ENCODE data around the gene C6orf52.

- TF ChIP-seq CTCF (IDR thresholded peaks at IDR 0.05) (no peak), POLR2A (IDR thresholded peaks at IDR 0.05) (no peak)
Measured at GRCh38 chr6:10695086-10695657, 756 bp upstream of the C6orf52 start.

Data from lower leg skin (tissue), 3 donors.